ENCODE results near the gene RER1.

Gene RER1

DNA sequence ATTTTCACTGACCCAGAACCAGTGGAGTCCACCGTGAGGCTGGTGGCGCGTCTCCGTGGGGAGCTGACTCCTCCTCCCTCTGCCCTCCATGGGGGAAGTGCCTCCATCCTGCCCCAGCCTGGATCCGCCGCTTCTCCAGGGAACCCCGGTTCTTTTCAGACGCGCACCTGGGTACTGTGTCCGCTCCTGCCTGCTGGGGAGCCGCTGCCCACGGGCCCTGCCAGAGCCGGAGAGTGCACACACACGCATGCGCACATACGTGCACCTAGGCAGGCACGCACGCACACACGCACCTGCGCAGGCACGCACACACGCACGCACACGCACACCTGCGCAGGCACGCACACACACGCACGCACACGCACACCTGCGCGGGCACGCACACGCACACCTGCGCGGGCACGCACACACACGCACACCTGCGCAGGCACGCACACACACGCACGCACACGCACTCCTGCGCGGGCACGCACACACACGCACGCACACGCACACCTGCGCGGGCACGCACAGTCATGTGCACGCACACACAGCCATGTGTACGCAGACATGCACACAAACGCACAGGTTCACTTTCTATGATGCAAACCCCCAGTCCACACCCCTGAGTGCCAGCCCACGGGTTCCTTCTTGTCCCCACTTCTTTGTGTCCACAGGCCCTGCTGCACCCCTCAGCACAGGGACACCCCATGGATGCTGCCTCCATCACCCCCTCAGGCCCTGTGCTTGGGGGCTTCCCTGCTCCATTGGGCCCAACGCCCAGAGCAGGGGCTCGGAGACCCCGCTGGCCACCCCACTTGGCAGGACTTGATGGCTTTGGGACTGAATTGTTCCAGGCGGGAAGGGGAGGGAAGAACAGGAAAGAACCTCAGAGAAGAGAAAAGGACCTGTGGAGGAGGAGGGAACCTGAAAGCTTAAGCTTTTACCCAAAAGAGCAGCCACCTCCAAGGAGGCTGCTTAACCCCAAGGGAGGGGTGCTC lies 43.0 kb upstream of the RER1 start:
- no peak overlapping the region for H3K9ac ChIP-seq (ENCODE audit: low read length)
- no peak overlapping the region for H3K4me3 ChIP-seq (ENCODE audit: low read length)
- H3K36me3 ChIP-seq (ENCODE audit: control insufficient read depth, insufficient read depth, low read length) = no peaks in the 10 kb centered on the region
- H3K9me3 ChIP-seq (ENCODE audit: control insufficient read depth, low read length) = no peaks in the 10 kb centered on the region
- peaks cover 9% of the 10 kb centered on the region for H3K4me1 ChIP-seq (ENCODE audit: control insufficient read depth, insufficient read depth, low read length)
- no peaks in the 10 kb centered on the region for H3K27me3 ChIP-seq (ENCODE audit: control insufficient read depth, insufficient read depth, low read length)

DNA sequence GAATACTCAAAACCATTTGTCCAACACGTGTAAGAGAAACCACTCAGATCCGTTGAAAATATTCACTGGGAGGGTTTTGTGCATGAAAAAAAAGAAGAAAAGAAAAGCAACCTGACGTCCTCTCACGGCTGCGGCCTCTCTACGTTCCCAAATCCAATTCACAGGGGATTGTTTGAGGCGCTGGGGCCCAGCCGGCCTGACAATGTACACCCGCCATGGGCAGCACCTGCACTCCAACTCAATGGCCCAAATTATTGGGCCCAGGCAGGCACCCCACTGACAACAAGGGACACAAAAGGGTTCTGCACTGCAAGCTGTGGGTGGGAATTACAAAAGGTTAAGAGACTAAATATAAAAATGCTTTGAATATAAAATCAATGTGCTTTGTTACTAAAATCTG lies 41.8 kb upstream of the RER1 start:
- Histone ChIP-seq H3K36me3 (ENCODE audit: control insufficient read depth, insufficient read depth, low read length) (no peaks in the 10 kb centered on the region), H3K4me3 (ENCODE audit: low read length) (no peak overlapping the region), H3K27me3 (ENCODE audit: control insufficient read depth, insufficient read depth, low read length) (no peaks in the 10 kb centered on the region), H3K4me1 (ENCODE audit: control insufficient read depth, insufficient read depth, low read length) (peaks cover 9% of the 10 kb centered on the region), H3K9ac (ENCODE audit: low read length) (no peak overlapping the region), H3K9me3 (ENCODE audit: control insufficient read depth, low read length) (no peaks in the 10 kb centered on the region)

- H3K9me3 ChIP-seq (ENCODE audit: control insufficient read depth, low read length) = no peaks in the 10 kb centered on the region
- H3K4me3 ChIP-seq (ENCODE audit: low read length) = no peak overlapping the region
- no peak overlapping the region for H3K9ac ChIP-seq (ENCODE audit: low read length)
- no peaks in the 10 kb centered on the region for H3K27me3 ChIP-seq (ENCODE audit: control insufficient read depth, insufficient read depth, low read length)
- no peaks in the 10 kb centered on the region for H3K36me3 ChIP-seq (ENCODE audit: control insufficient read depth, insufficient read depth, low read length)
- peaks cover 9% of the 10 kb centered on the region for H3K4me1 ChIP-seq (ENCODE audit: control insufficient read depth, insufficient read depth, low read length)
These were observed 41.1 kb upstream of the RER1 start for GRCh38 chr1:2350501-2350900.

GRCh38 chr1:2350911-2351655 lies 40.6 kb upstream of the RER1 start:
- no peaks in the 10 kb centered on the region for H3K9me3 ChIP-seq (ENCODE audit: control insufficient read depth, low read length)
- no peaks in the 10 kb centered on the region for H3K27me3 ChIP-seq (ENCODE audit: control insufficient read depth, insufficient read depth, low read length)
- H3K4me1 ChIP-seq (ENCODE audit: control insufficient read depth, insufficient read depth, low read length) = peaks cover 9% of the 10 kb centered on the region

GRCh38 chr1:2351723-2352122 lies 39.9 kb upstream of the RER1 start:
- peaks cover 9% of the 10 kb centered on the region for H3K4me1 ChIP-seq (ENCODE audit: control insufficient read depth, insufficient read depth, low read length)
- no peaks in the 10 kb centered on the region for H3K9me3 ChIP-seq (ENCODE audit: control insufficient read depth, low read length)
- H3K4me3 ChIP-seq (ENCODE audit: low read length) = no peak overlapping the region
- no peak overlapping the region for H3K9ac ChIP-seq (ENCODE audit: low read length)
- H3K36me3 ChIP-seq (ENCODE audit: control insufficient read depth, insufficient read depth, low read length) = no peaks in the 10 kb centered on the region
- H3K27me3 ChIP-seq (ENCODE audit: control insufficient read depth, insufficient read depth, low read length) = no peaks in the 10 kb centered on the region

More at GRCh38 chr1:2350911-2351655, 40.6 kb upstream of the RER1 start:
- no peaks in the 10 kb centered on the region for H3K36me3 ChIP-seq (ENCODE audit: control insufficient read depth, insufficient read depth, low read length)
- no peak overlapping the region for H3K9ac ChIP-seq (ENCODE audit: low read length)
- no peak overlapping the region for H3K4me3 ChIP-seq (ENCODE audit: low read length)

- Histone ChIP-seq H3K36me3 (ENCODE audit: control insufficient read depth, insufficient read depth, low read length) (no peaks in the 10 kb centered on the region), H3K9me3 (ENCODE audit: control insufficient read depth, low read length) (no peaks in the 10 kb centered on the region), H3K4me1 (ENCODE audit: control insufficient read depth, insufficient read depth, low read length) (peaks cover 9% of the 10 kb centered on the region), H3K27me3 (ENCODE audit: control insufficient read depth, insufficient read depth, low read length) (no peaks in the 10 kb centered on the region), H3K9ac (ENCODE audit: low read length) (no peak overlapping the region), H3K4me3 (ENCODE audit: low read length) (no peak overlapping the region)
These were observed 39.2 kb upstream of the RER1 start for GRCh38 chr1:2352341-2352896.

DNA sequence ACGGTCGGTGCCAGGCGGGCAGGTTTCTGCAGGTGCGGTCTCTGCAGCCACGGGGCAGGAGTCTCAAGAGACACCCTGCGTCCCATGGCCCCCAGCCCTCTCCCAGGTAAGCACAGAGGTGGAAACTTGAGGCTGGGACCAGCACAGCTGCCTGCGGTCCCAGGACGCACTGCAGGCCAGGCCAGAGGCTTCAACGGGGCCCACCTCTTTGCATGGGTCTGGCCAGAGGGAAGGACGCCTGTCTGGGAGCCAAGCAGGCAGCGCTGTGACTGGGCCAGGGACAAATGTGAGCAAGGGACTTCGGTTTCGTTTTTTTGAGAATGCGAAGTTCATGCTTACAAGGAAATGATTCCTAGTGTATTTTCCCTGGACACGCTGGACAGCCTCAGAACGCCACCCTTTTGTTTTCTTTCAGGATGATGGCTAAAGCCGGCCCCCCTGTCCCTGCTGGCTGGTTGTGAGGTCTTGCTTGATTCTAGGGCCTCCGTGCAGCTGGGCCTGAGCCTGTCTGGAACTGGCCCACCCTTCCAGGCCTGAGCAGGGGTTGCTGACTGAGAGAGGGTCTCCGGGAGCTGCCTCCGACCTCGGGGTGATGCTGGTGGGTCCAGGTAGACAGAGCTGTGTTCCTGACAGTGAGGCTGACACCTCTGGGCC lies 38.6 kb upstream of the RER1 start:
- Histone ChIP-seq H3K9ac (ENCODE audit: low read length) (peak overlapping the region; percentile 15), H3K4me3 (ENCODE audit: low read length) (no peak overlapping the region), H3K9me3 (ENCODE audit: control insufficient read depth, low read length) (no peaks in the 10 kb centered on the region), H3K4me1 (ENCODE audit: control insufficient read depth, insufficient read depth, low read length) (peaks cover 9% of the 10 kb centered on the region), H3K36me3 (ENCODE audit: control insufficient read depth, insufficient read depth, low read length) (no peaks in the 10 kb centered on the region), H3K27me3 (ENCODE audit: control insufficient read depth, insufficient read depth, low read length) (no peaks in the 10 kb centered on the region)

- Histone ChIP-seq H3K4me1 (ENCODE audit: control insufficient read depth, insufficient read depth, low read length) (peaks cover 9% of the 10 kb centered on the region), H3K9me3 (ENCODE audit: control insufficient read depth, low read length) (no peaks in the 10 kb centered on the region), H3K4me3 (ENCODE audit: low read length) (no peak overlapping the region), H3K36me3 (ENCODE audit: control insufficient read depth, insufficient read depth, low read length) (no peaks in the 10 kb centered on the region), H3K9ac (ENCODE audit: low read length) (peak overlapping the region; percentile 15), H3K27me3 (ENCODE audit: control insufficient read depth, insufficient read depth, low read length) (no peaks in the 10 kb centered on the region)
These were observed 37.8 kb upstream of the RER1 start for GRCh38 chr1:2353551-2354438.

DNA sequence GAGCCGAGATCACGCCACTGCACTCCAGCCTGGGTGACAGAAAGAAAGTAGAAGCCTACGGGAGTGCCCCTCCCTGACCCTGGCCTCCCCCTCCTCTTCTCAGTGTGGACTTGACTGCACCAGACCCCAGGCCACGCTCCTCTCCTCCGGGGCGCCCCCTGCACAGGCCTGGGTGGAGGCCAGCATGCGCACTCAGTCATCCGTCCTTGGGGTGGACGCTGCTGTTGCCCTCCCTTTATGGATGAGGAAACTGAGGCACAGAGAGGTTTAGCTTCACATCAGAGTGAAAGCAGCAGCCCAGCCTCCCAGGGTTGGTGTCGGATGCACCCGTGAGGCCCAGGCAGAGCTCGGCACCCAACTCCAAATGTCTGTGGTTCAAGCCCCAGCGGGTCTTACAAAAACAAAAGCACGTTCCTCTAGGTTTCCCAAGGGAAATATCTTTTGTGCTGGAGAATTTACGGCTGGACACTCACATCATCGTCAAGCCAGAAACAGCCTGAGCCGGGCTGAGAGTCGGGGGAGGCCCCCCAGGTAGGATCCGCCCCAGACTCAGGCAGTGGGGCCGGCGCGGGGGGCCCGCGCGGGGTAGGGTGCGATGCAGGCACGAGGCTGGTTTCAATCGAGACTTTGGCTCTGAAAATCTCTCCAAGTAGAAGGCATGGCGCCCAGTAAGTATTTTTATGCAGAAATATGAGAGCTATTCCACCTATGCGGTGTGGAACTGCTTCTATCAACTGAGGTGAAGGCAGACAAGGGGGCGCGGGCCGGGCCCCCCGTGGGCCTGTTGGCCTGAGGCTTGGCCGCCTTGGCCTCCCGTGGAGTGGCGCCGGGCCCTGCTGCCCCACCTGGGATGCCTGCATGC lies 36.9 kb upstream of the RER1 start:
- Histone ChIP-seq H3K36me3 (ENCODE audit: control insufficient read depth, insufficient read depth, low read length) (no peaks in the 10 kb centered on the region), H3K27me3 (ENCODE audit: control insufficient read depth, insufficient read depth, low read length) (no peaks in the 10 kb centered on the region), H3K9me3 (ENCODE audit: control insufficient read depth, low read length) (no peaks in the 10 kb centered on the region), H3K4me3 (ENCODE audit: low read length) (no peak overlapping the region), H3K9ac (ENCODE audit: low read length) (no peak overlapping the region), H3K4me1 (ENCODE audit: control insufficient read depth, insufficient read depth, low read length) (peaks cover 9% of the 10 kb centered on the region)

DNA sequence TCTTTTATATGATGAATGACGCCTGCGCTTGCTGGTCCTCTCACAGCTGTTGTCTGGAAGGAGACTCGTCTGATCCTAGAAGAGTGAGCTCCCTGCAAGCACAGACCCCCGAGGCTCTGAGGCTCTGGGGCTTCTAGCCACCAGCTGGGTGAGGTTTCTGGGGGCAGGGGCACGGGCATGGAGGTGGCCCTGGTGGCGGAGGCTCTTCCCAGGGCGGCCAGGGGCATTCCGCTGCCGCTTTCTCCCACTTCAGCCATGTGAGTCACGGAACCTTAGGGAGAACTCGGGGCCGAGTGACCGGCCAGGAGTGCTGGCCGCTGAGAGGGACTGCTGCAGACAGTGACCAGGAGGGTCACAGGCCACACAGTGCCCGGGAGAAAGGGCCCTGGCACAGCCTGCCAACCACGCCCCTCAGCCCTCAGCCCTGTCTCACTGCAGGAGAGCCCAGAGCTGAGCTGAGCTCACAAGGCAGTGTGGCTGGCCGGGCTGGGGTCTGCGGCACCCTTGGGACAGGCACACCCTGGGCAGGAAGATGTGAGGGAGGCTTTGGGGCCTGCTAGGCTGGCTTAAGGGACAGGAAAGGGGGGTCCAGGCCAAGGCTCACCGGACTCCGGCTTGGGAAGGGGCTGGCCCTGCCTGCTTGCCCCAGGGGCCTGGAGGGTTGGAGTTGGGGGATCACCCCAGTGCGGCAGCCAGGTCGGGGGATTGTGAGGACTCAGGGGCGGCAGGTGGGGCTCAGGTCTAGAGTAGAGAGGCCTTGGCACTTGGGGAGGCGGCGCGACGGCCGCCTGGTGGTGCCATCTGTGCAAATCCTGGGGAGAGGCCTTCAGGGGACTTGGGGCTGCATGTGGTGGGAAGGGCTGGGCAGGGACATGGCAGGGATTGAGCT lies 36.0 kb upstream of the RER1 start:
- Histone ChIP-seq H3K4me3 (ENCODE audit: low read length) (no peak overlapping the region), H3K9me3 (ENCODE audit: control insufficient read depth, low read length) (no peaks in the 10 kb centered on the region), H3K4me1 (ENCODE audit: control insufficient read depth, insufficient read depth, low read length) (peaks cover 9% of the 10 kb centered on the region), H3K27me3 (ENCODE audit: control insufficient read depth, insufficient read depth, low read length) (no peaks in the 10 kb centered on the region), H3K36me3 (ENCODE audit: control insufficient read depth, insufficient read depth, low read length) (no peaks in the 10 kb centered on the region), H3K9ac (ENCODE audit: low read length) (no peak overlapping the region)

Data from mucosa of stomach (tissue), 1 donor.